Right cardiac atrium (tissue), 5 donors: ENCODE data around the gene KCNJ14. TPM values are rescaled to one million over a fixed set of nuclear protein-coding genes. Genes with fewer than 3 reads are reported as not detected.

Experiments used
- ATAC-seq, 2 donors: fragments of 200-7000 bp; cut with Tn5 transposase; one replicate each; pipeline versions ENCODE4 v1.8.0 to v1.9.1; 2020; ENCODE audit warnings: moderate library complexity in 2 of 2, mild to moderate bottlenecking in 1 of 2
- DNase-seq, 3 donors: peaks; one replicate each; pipeline ENCODE4 v3.0.0-alpha.2; 2020
- H3K27ac ChIP-seq: one replicate; pipeline ENCODE4 v1.5.1; 2013; ENCODE audit warnings: mild to moderate bottlenecking, low read length, control low read depth, moderate library complexity
- H3K27me3 ChIP-seq: one replicate; pipeline ENCODE4 v1.6.1; 2013; ENCODE audit not compliant: control insufficient read depth, insufficient read depth
- H3K4me1 ChIP-seq: one replicate; pipeline ENCODE4 v1.6.1; 2013; ENCODE audit warnings: low read length; ENCODE audit not compliant: control insufficient read depth, insufficient read depth
- H3K4me3 ChIP-seq: one replicate; pipeline ENCODE4 v1.5.1; 2013; ENCODE audit warnings: low read length, control low read depth
- H3K9me3 ChIP-seq: one replicate; pipeline ENCODE4 v1.6.1; 2013; ENCODE audit warnings: low read length; ENCODE audit not compliant: control insufficient read depth
- WGBS: extraction: QIAGEN DNeasy Blood & Tissue Kit; methylation state at CpG from one replicate; pipeline ENCODE4 v1.1.7; 2013; 5-methylcytosine and 5-hydroxymethylcytosine counted together
- intact Hi-C, 4 donors: fragments of 100-400 bp; cut with DNase I; formaldehyde crosslinking; loops; one replicate each; pipeline versions ENCODE4 v1.11.0 to v1.14.0; 2022 to 2023
- polyA plus RNA-seq: library from polyadenylated mRNA; stranded (reverse); fragments of 200-250 nt; gene quantifications from one replicate; pipeline ENCODE4 v1.2.3, GENCODE V29; 2013
- total RNA-seq, 4 donors: library from RNA; stranded (reverse); fragmentation: NEBNext Ultra II Directional; extraction: Animal tissue kit (Norgen Biotek cat#: 25700); gene quantifications; one replicate each; pipeline ENCODE4 v1.2.1, GENCODE V29; 2021
- donor health status: healthy with polysubstance abuse.
- donor health status: DM: no; HTN: yes; CAD: no.
- donor health status: DM: no; HTN: no; CAD: no.
- donor health status: DM: no; HTN: yes; CAD: no; lungs with severe emphysema.
- donor health status: DM: yes; HTN: yes; CAD: no.

The KCNJ14 gene
- total and polyA plus RNA-seq, 5 donors, result 0.16 to 0.75 (median 0.21) TPM

DNA sequence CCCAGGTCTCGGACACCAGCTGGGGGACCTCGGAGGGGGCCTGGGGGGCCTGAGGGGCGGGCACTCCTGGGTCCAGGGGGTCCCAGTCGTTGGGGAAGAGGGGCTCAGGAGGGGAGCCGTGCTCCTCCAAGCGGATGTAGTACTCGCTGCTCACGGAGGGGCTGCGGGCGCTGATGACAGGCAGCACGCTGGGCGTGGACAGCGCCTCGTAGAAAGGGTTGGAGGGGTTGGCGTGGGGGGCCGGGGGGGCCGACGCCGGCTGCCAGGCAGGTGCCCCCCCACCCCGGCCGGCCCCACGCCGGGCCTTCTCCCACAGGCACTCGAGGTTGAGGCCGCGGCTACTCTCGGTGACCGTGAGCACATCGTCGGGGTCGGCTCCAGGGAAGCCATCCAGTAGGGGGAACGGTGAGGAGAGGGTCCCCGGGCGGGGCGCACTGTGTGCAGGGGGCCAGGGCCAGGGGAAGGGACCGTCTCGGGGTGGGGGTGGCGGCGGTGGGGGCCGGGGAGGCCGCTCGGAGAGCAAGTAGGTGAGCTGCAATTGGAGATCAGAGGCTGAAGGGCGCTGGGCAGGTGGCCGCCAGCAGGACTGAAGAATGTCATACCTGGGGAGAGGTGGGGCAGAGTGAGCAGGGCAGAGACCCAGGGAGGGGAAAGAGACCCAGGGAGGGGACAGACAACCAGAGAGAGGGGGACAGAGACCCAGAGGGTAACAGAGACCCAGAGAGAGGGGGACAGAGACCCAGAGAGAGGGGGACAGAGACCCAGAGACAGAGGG, 44.1 kb downstream of the KCNJ14 start:
- Histone ChIP-seq H3K4me1 (no peaks in the 10 kb centered on the region), H3K9me3 (no peaks in the 10 kb centered on the region), H3K4me3 (no peak overlapping the region), H3K27me3 (no peaks in the 10 kb centered on the region), H3K27ac (no peak overlapping the region)
- ATAC-seq, result no peak
- intact Hi-C loops, result loop anchor here in 1 of 4 donors (5.0 kb wide), 1 partner anchor 88 kb away; no protein-coding TSS in a partner anchor
- DNase-seq, result peak in 2 of 3 donors; percentile 56 to 74
- 62% methylated on average over 44 of the region's 44 CpGs for WGBS

DNA sequence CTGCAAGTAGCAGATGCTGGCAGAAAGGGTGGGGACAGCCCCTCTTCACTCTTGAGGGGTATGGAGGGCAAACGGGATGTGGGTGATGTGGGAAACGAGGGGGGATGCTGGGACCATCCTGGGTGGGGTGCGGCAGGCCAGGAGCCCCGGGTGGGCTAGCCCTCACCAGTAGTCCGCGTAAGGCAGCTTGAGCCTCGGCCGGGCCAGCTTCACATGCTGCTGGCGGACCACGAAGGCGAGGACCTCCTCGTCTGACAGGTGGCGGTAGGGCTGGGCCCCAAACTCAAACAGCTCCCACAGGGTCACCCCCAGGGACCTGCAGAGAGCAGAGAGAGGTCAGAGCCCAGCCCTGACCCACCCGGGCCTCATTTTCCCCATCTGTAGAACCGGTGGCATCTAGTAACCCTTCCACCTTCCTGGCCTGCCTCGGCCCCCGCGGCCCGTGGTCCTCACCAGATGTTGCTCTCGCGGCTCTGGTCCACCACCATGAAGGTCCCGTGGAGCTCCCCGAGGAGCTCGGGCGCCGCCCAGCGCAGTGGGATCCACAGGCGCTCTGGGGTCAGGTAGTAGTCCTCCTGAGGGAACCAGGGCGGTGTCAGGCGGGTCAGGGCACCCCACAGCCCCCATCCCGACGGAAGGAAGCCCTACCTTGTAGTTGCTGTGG, 45.6 kb downstream of the KCNJ14 start:
- 52% methylated on average over 32 of the region's 32 CpGs for WGBS
- H3K27ac ChIP-seq, result no peak overlapping the region
- no peaks in the 10 kb centered on the region for H3K9me3 ChIP-seq
- no peaks in the 10 kb centered on the region for H3K27me3 ChIP-seq
- DNase-seq (peak in 2 of 3 donors; percentile 47 to 63), ATAC-seq (no peak)
- no peaks in the 10 kb centered on the region for H3K4me1 ChIP-seq
- intact Hi-C loops, result loop anchor here in 1 of 4 donors (5.0 kb wide), 1 partner anchor 86 kb away; no protein-coding TSS in a partner anchor
- H3K4me3 ChIP-seq, result no peak overlapping the region

DNA sequence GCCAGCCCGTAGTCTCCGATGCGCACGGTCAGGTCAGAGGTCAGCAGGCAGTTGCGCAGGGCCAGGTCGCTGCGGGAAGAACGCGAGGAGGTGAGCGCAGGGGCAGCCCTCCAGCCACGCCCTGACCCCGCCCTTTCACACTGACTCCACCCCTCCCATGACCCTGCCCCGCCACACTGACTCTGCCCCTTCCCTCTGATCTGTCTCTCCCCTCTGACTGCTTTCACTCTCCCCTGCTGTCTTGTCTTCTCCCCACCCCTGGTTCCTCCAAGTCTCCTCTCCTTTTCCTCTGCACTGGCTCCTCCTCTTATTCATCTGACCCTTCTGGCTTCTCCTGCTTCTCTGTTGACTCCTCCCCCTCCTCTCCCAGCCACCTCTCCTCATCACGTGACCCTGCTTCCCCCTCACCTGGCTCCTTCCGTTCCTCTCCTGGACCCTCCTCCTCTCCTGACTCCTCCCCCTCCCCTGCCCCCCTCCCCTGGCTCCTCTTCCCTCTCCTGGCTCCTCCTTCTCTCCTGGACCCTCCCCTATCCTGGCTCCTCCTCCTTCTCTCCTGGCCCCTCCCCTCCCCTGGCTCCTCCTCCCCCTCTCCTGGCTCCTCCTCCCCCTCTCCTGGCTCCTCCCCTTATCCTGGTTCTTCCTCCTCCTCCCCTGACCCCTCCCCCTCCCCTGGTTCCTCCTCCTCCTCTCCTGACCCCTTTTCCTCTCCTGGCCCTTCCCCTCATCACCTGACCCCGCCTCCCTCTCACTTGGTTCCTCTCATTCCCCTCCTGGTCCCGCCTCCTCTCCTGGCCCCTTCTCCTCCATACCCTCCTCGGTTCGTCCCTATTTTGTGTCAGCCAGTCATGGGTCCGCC, 46.3 kb downstream of the KCNJ14 start:
- no peaks in the 10 kb centered on the region for H3K27me3 ChIP-seq
- peak; percentile 38 to 55 for ATAC-seq
- no peak overlapping the region for H3K27ac ChIP-seq
- intact Hi-C loops, result loop anchor here in 1 of 4 donors (5.0 kb wide), 1 partner anchor 86 kb away; no protein-coding TSS in a partner anchor
- H3K4me3 ChIP-seq, result no peak overlapping the region
- no peaks in the 10 kb centered on the region for H3K9me3 ChIP-seq
- WGBS, result 4% methylated on average over 20 of the region's 20 CpGs
- H3K4me1 ChIP-seq, result no peaks in the 10 kb centered on the region
- DNase-seq, result peak; percentile 46 to 80 (median 70)

DNA sequence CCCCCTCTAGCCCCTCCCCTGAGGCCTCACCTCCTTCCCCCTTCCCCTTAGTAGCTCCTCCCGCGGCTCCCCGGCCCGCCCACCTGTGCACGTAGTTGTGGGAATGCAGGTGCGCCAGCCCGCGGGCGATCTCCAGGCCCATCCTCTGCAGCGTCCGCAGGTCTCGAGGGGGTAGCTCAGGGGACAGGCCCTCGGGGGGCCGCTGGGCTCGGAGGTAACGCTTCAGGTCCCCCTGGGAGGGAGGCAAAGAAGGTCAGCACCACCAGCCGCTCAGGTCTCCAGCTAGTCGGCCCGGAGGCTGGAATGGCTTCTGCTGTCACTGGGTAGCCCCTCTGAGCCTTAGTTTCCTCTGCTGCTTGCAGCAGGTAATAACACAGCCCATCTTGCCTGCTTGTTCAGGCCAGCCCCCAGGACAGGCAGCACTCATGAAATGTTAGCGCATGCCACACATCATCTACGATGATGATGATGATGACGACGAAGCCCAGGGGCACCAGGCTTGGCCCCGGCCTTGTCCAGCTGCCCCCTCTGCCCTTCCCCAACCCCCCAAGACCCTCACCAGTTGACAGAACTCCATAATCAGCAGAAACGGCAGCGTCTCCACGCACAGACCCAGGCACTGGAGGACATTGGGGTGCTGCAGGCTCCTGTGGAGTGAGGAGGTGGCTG, 47.1 kb downstream of the KCNJ14 start:
- Histone ChIP-seq H3K4me1 (no peaks in the 10 kb centered on the region), H3K27ac (no peak overlapping the region), H3K4me3 (no peak overlapping the region), H3K27me3 (no peaks in the 10 kb centered on the region), H3K9me3 (no peaks in the 10 kb centered on the region)
- DNase-seq, result peak in 2 of 3 donors; percentile 5 to 31
- no peak for ATAC-seq
- 33% methylated on average over 27 of the region's 27 CpGs for WGBS
- intact Hi-C loops, result loop anchor here in 1 of 4 donors (5.0 kb wide), 1 partner anchor 85 kb away; no protein-coding TSS in a partner anchor

DNA sequence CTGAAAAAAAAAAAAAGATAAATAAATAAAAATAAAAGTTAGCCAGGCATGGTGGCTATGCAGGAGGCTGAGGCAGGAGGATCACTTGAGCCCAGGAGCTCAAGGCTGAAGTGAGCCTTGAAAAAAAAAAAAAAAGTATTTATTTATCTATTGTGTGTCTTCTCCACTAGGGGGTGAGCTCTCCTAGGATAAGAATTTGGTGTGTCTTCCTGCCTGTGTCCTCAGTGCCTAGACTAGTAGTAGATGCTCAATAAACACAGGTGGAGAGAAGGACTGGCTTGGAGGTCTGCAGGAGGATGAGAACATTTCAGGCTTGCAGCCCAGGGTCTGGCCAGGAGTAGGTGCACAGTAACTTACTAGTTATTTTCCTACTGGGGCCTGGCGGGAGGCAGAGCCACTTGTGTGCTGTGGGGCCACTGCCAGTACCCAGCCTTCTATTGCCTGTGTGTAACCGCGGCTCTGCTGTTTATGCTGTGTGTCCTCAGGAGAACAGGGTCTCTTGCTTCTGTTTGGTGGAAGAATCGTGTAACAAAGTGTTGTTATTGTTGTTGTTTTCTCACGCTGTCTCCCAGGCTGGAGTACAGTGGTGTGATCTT, 50.9 kb downstream of the KCNJ14 start:
- no peak for ATAC-seq
- peak in 2 of 3 donors; percentile 3 to 26 for DNase-seq
- Histone ChIP-seq H3K4me3 (no peak overlapping the region), H3K9me3 (no peaks in the 10 kb centered on the region), H3K4me1 (no peaks in the 10 kb centered on the region), H3K27ac (no peak overlapping the region), H3K27me3 (no peaks in the 10 kb centered on the region)
- intact Hi-C loops, result loop anchor here in 2 of 4 donors (2.0 to 5.0 kb wide), 2 partner anchors 76 to 79 kb away; no protein-coding TSS in a partner anchor
- 82% methylated on average over 5 of the region's 5 CpGs for WGBS

DNA sequence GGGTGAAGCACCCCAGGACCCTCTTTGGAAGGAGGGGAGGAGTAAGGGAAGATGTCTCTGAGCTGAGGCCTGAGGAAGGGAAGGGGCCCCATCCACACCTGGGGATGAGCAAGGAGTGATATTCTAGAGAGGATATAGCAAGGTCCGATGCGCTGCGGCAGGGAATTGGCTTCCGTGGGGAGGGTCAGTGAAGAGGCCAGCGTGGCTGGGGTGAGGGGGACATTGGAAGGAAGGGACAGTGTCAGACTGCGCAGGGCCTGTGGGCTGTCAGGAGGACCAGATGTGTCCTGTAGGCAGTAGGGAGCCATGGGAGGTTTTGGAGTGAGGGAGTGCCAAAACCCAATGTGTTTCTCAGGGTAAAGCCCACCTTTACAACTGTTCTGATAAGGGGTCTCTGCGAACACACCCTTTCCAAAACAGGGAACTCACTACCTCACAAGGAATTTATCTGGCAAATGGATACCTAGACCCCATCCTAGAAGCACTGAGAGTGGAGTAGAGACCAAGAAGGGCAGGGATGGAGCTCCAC, 52.6 kb downstream of the KCNJ14 start:
- no peak for ATAC-seq
- intact Hi-C loops, result loop anchor here in 2 of 4 donors (2.0 to 5.0 kb wide), 2 partner anchors 74 to 77 kb away; no protein-coding TSS in a partner anchor
- no peaks in the 10 kb centered on the region for H3K9me3 ChIP-seq
- H3K4me1 ChIP-seq, result no peaks in the 10 kb centered on the region
- H3K27ac ChIP-seq, result no peak overlapping the region
- WGBS, result 87% methylated on average over 7 of the region's 7 CpGs
- no peaks in the 10 kb centered on the region for H3K27me3 ChIP-seq
- peak in 2 of 3 donors; percentile 29 to 30 for DNase-seq
- H3K4me3 ChIP-seq, result no peak overlapping the region

DNA sequence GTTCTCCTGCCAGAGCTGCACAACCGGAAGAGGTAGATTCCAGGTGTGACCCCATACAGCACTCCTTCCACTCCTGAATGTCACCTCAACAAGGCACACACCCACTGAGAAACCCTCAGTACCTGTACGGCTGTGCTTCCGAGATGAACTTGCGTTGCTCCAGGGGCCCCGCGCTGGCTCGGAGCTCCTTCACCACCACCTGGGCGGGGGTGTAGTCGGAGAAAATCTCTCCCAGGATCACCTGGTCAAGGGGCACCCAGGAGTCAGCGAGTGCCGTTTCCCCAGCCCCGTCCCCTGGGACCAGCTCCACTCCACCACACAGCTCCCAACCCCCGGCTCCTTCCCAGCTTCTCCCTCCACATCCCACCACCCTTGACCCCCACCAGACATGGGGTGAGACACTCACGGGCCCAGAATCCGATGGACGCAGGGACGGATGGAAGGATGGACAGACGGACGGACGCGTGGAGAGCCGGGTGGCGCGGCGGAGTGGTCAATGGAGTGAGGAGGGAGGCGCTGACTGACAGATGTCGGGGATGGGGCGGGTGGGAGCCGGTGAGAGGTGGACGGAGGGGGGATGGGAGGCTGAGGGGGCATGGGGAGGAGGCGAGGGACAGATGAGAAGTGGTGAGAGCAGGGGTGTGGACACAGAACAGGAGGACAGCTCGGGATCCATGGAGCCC, 53.5 kb downstream of the KCNJ14 start:
- Histone ChIP-seq H3K4me1 (no peaks in the 10 kb centered on the region), H3K4me3 (no peak overlapping the region), H3K27ac (no peak overlapping the region), H3K9me3 (no peaks in the 10 kb centered on the region), H3K27me3 (no peaks in the 10 kb centered on the region)
- DNase-seq, result peak in 2 of 3 donors; percentile 43 to 46
- intact Hi-C loops, result loop anchor here in 1 of 4 donors (5.0 kb wide), 1 partner anchor 73 kb away; no protein-coding TSS in a partner anchor
- ATAC-seq, result no peak
- 83% methylated on average over 32 of the region's 32 CpGs for WGBS

DNA sequence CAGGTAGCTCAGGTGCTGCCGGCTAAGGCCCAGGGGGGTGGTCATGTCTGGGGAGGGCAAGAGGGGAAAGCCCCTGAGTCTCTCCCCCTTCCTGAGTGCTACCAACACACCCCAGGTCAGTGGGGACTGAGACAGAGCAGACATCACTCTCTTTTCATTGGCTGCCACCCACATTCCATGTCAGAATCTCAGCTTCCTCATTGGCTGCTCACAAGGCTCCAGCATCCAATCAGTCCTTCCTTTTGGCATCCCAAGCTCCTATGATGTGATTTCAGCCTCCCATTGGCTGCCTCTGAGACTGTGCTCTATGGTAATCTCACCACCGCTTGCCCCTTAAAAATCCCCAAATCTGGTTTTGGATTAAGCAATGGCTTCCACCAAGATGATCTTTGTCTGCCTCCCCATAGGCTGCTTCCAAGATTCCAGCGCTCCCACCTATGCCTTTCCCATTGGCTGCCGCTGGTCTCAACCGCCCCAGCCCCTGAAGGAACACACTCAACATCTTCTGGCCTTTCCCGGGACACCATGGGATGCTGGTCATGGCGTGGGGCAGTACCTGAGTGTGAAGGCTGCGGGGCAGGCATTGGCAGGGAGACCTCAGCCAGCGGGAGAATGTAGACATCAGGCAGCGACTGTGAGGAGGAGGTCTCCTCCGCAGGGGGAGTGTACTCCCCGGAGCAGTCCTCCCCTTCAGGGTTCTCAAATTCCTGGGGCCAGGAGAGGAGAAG, 54.3 kb downstream of the KCNJ14 start:
- Histone ChIP-seq H3K4me3 (no peak overlapping the region), H3K27me3 (no peaks in the 10 kb centered on the region), H3K27ac (no peak overlapping the region), H3K9me3 (no peaks in the 10 kb centered on the region), H3K4me1 (no peaks in the 10 kb centered on the region)
- intact Hi-C loops, result loop anchor here in 1 of 4 donors (5.0 to 10.0 kb wide), 2 partner anchors 55 to 73 kb away; no protein-coding TSS in a partner anchor
- WGBS, result 80% methylated on average over 12 of the region's 12 CpGs
- DNase-seq (peak in 2 of 3 donors; percentile 27 to 36), ATAC-seq (no peak)
